Activated gamma-delta T cell treated with Interleukin-2 at 50 U/mL for 16 hours (primary cell): ENCODE data around the gene FBN3.

Experiments
- DNase-seq: peaks from one replicate; pipeline ENCODE4 v3.0.0-alpha.2; 2020

The FBN3 gene

DNA sequence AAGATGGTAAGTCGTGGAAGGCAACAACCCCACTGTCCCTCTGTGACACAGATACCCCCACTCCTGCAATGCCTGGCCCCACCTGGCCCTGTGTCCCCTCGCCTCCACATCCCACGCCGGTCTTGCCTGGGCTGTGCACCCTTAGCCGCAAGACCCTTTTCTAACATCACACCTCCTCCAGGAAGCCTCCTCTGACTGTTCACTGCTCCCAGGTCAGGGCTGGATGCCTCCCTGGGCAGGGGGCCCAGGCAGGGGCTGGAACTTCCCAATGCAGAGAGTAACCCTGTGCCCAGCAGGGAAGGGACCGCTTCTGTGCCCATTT lies 1.3 kb downstream of the FBN3 start:
- no peak for DNase-seq

DNA sequence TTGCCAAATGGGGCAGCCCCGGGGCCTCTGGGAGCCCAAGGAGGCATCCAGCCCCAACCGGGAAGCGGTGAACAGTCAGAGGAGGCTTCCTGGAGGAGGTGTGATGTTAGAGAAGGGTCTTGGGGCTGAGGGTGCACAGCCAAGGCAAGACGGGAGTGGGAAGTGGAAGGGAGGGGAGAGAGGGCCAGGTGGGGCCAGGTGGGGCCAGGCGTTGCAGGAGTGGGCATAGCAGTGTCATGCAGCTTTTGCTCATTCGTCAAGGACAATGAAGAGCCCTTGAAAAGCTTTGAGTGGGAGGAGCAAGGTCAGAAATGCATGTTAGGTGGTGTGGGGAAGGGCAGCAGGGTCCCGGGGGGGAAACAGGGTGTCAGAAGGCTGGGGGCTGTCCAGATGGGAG lies 1.8 kb downstream of the FBN3 start:
- no peak for DNase-seq

DNA sequence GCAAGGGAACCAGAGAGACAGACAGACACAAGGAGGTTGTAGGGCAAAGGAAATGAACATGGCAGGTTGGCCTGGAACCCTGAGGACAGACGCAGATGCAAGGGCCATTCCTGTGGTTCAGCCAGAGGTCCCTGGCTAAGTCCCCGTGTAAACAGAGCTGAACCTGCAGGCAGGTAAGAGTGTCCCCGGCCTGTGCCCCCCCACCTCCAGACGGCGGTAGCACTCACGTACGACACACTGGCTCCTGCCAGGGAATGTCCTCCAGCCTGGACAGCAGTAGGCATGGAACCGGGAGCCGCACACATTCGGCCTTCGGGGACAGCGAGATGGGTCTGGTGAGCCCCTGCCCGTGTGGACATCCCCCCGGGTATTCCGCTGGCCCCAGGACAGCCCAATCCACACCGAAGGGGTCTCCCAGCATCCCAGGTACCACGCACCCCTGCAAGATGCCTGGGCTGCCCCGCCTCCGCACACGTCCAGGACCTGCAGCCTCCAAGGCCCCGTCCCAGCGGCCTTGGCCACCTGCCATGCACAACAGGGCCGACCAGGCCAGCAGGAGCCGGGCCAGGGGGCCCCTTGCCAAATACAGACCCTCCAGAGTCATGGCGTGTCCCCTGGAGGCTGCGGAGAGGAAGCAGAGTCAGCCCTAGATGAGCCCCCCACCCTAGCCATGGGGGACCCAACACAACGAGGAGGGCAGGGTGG lies 2.4 kb downstream of the FBN3 start:
- no peak for DNase-seq

DNA sequence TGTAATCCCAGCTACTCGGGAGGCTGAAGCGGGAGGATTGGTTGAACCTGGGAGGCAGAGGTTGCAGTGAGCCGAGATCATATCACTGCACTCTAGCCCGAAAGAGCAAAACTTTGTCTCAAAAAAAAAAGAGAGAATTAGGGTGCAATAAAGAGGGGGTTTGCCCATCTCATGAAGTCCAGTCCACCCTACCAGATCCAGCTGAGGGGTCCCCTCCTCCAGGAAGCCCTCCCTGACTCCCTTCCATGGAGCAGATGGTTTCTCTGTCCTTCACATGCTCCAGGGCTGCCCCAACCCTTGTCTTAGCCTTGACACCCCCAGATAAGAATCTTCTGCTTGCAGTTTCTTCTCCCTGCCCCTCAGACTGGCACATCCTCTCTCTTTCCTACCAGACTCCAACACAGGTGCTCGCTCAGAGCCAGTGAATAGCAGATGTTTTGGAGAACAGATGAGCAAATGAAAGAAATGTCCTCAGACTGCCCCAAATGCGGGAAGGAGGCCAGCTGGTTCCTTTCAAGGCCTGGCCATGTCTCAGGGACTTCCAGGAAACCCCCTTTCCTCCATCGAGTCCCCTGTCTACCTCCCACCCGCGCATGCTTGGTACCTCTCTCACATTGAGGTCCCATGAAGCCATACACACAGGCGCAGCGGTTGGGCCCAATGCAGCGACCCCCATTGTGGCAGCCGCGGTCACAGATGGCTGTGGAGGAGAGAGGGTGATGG lies 5.0 kb downstream of the FBN3 start:
- DNase-seq: no peak

DNA sequence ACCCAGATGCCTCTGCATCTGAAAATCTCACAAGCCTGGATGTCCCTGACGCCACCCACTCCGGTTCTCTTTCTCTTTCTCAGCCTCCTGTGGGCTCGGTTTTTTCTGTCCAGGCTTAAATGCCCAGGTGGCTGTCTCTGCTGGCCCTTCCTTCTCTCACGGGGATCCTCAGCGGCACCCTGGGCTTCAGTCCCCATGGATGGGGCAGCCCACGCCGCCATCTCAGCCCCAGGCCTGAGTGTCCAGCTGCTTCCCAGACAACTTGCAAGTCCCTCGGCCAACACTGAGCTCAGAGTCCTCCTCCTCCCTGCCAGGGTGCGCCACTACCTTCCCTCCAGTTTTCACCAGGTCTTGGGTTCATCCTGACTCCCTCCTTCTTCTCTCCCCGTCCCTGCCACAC lies 6.4 kb downstream of the FBN3 start:
- DNase-seq: no peak

DNA sequence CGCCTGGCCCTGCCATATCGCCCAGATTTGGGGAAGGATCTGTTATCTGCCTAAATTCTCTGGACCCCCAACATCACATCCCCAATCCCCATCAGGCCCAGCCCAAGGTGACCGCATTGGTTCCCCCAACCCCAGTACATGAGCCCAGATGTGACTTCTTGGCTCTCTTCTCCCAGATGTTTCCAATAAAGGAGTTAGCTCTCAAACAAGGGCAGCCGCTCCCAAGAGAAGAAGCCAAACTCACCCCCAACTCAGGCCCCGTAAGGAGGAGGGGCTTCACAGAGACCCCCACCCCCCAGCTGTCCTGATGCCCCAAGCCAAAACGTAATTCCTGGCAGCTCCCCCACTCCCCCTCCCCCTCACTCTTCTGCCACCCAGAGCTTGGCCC lies 6.9 kb downstream of the FBN3 start:
- no peak for DNase-seq

DNA sequence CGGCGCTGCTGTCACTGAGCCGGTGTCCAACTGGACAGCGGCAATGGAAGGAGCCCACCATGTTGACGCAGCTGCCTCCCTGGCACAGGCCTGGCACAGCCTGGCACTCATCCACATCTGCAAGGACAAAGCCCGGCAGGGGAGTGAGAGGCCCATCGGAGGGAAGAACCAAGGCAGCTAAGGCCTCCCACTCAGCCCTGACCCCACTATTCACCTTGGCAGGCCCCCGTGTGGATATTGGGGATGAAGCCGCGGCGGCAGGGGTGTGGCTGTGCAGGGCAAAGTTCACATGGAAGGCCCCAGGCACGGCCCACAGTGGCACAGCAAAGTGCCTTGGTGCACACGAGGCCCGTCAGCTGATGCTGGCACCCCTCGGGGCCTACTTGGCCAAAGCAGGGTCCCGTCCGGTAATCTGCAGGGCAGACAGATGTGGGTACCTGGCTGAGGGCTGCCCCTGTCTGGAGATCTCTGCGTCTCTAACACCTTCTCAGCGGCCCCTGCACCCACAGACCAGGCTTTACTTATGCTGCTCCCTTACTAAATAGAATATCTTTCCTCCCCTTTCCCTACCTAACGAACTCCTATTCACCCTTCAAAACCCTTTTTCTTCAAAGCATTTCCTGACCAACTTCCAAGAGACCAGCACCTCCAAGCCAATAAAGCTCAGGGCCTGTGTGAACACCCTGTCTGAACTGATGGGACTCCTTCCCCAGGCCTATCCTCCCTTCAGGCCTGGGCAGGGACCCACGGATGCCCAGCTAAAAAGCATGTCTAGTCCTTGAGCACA lies 7.5 kb downstream of the FBN3 start:
- DNase-seq: no peak

DNA sequence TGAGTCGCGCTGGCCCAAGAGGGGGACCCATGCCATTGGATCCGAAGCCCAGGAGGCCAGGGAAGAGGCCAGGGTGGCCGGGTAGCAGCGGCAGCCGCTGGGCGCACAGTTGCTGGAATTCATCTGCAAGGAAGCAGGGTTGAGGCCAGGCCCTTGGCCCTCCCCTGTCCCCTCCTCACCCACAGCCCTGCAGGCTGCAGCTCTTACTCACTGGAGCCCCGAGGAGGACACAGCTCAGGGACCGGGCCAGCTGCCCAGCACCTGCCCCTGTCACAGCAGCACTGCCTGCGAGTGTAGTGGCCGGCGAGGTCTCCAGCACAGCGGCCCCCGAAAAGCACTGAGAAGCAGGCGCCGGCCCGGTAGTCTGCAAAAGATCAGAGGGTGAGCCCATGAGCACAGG lies 11.2 kb downstream of the FBN3 start:
- no peak for DNase-seq

DNA sequence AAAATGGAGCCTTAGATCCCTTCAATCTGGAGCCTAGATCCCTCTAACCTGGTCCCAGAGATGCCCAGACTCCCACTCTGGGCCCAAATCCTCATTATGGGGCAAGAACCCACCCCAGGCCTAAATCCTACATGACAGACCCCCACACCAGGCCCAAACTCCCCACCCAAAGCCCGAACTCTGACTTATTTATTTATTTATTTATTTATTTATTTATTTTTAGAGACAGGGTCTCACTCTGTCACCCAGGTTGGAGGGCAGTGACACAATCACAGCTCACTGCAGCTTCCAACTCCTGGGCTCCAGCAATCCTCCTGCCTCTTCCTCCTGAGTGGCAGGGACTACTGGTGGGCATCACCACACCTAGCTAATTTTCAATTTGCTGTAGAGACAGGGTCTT lies 12.0 kb downstream of the FBN3 start:
- DNase-seq: no peak

DNA sequence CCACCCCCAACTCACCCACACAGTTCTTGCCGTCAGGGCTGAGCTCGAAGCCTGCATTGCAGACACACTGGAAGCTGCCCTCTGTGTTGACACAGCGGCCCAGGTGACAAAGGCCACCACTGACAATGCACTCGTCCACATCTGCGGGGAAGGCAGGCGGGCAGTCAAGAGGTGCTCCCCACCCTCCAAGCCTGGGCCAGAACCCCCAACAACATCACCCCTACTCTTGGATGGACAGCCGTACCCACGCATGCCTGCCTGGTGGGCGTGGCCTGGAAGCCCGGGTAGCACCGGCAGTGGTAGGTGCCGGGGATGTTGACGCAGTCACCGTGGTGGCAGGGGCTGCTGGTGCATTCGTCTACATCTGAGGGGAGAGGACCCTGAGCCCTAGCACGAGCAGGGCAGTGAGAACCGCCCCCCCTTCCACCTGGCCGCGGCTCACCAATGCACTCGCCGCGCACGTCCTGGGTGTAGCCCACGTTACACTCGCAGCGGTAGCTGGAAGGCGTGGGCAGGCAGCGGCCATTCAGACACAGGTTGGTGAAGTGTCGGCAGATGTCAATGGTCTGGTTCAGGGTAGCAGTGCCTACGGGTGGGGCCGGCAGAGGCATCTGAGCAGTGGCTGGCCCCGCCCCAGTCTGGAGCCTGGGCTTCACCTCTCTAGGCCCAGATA lies 13.3 kb downstream of the FBN3 start:
- DNase-seq: no peak

DNA sequence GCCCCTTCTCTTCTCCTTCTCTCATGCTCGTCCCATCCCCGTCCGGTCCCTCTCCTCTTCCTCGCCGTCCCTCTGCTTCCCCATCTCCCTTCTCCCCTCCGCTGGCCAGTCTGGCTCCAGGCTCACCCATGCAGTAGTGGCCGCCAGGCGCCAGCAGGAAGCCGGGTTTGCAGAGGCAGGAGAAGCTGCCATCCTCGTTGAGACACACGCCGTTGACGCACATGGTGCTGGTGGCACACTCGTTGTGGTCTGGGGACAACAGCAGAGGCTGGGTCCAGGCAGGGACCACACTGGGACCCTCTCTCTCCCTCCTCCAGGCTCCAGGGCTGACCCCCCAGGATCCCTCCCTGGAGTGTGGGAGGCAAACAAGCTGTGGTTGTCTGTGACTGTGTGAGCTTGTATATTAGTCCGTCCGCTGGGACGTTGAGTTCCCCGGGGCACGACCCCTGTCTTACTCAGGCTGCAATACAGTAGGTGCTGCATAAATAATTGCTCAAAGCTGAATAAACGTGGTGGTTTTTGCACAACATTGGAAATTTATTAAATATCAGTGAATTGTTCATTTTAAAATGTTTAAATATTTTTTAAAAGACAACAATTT lies 16.4 kb downstream of the FBN3 start:
- DNase-seq: no peak

DNA sequence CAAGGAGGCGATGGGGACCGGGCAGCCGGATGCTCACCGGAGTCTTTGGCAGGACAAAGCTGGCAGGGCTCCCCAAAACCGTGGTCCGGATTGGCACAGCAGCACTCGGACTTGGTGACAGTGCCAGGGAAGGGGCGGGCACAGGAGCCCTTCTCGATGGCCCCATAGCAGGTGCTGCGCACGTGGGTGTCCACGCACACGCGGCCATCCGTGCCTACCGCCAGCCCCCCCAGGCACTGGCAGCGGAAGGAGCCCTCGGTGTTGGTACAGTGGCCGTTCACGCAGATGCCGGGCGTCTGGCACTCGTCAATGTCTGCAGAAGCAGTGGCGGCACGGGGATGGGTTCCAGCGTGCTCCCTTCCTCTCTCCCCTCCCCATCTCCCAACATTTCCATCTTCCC lies 17.9 kb downstream of the FBN3 start:
- DNase-seq: no peak

DNA sequence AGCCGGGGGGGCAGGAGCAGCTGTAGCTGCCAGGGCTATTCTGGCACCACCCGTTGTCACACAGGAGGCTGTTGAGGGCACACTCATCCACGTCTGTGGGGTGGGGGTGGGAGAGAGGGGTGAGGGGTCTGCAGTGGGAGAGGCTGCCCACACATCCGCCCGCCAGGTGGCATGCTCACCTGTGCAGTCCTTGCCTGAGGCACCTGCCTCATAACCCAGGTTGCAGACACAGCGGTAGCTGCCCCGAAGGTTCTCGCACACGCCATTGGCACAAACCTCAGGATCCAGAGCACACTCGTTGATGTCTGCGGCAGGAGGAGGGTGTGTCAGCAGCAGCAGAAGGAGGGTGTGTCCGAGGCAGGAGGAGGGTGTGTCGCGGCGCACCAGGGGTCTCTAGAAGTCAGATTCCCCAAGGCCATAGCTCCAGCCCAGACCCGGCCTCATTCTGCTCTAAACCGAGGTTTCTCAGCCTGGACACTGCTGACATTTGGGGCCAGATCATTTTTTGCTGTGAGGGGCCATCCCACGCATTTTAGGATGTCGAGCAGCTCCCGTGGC lies 20.3 kb downstream of the FBN3 start:
- no peak for DNase-seq

DNA sequence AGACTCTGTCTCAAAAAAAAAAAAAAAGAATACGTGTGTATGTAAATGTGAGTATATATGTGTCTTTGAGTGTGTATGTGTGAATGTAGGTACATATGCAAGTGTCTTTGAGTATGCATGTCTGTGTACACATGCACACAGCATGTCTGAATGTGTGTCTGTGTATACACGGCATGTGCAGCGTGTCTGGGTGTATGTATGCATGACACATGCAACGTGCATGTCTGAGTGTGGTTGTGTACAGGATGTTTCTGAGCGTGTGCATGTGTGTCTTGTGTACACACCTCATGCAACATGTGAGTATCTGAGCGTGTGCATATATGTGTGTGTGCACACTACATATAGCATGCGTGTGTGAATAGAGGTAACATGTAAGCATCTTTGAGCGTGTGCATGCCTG lies 20.8 kb downstream of the FBN3 start:
- no peak for DNase-seq

DNA sequence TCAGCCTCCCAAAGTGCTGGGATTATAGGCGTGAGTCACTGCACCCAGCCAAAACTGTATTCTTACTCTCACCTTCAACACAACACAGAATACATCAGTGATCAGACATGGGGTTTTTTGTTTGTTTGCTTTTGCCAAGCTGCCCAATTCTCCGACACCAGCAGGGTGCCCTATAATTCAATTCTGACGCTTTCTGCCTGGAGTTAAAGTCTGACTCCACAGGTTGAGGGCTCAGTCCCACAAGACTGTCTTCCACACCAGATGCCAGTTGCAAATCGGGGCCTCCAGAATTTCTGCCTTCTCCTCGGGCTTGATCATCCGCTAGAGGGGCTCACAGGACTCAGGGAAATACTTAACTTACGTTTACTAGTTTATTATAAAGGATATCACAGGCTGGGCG lies 22.1 kb downstream of the FBN3 start:
- DNase-seq: no peak

DNA sequence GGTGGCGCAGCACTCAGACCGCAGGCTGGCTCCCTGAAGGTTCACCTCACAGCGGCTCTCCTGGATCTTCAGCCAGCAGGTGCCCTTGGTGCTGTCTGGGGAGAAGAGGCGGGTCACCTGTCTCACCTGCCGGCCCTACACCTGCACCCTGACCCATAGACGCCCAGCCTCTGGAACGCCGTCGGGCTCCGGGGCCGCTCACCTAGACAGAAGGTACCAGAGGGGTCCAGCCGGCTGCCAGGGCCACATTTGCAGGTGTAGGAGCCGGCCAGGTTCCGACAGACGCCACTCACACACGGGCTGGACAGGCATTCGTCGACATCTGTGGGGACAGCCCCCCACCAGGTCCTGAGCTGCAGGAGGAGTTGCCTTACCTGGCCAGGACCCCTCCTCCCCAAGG lies 22.9 kb downstream of the FBN3 start:
- DNase-seq: no peak

DNA sequence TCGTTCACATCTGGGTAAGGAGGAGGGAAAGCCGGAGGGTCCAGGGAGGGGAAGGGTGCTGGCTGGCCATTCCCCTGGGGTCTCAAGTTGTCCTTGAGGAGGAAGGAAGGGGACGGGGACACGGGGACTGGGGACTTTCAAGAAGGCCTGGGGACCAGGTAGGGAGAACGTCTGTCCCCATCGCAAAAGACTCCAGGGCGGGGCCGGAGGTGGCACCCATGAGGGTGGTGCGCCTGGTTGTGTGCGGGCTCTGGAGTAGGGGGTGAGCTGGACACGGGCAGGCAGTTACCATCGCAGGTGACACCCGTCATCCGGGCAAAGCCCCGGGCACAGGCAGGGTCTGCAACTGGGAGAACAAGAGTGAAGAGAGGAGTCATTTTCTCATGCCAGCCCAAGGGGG lies 23.4 kb downstream of the FBN3 start:
- DNase-seq: no peak

DNA sequence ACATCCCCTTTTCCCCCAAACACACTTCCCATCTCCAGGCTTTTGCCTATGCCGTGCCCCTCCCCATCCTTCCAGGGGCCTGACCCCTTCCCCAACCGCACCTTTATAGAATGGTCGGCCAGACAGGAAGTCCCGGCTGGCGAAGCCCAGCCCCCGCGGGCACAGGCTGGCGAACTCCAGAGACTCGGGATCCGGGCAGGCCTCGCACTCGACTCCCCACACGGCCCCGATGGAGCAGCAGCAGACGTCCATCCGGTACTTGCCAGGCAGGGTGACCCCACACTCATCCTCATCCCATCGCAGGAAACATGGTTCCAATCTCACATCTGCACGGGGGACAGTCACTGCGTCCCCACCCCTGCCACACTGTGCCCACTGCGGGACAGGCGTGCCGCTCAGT lies 25.7 kb downstream of the FBN3 start:
- DNase-seq: no peak

DNA sequence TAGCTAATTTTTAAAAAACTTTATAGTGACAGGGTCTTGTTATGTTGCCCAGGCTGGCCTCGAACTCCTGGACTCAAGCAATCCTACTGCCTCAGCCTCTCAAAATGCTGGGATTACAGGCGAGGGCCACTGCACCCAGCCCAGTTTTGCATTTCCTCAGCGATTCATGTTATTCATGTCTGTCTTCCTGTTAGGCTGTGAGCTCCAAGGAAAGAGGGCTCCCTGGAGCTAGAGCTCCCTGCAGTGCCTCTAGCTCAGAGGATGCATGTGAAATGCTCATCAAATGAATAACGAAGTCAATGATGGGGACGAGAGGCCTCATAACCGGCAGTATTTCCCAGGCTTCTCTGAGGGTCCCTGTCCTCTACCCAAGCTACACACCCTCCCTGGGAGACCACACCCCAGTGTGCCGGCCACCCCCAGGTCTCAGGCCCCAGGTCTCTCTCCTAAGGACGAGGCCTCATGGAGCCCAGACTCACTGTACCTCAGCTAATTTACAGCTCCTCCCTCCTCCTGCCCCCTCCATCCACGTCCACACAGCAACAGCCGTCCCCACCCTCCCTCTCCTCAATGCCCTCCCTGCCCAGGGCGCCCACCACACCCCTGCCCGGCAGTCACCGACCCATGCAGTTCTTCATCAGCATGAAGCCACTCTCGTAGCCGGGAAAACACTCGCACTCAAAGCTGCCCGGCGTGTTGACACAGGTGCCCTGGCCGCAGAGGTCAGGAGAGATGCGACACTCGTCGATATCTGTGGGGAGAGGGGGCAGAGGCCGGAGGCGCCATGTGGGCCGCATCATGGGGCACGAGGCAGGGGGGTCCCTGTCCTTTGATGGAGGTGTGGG lies 28.5 kb downstream of the FBN3 start:
- DNase-seq: no peak

DNA sequence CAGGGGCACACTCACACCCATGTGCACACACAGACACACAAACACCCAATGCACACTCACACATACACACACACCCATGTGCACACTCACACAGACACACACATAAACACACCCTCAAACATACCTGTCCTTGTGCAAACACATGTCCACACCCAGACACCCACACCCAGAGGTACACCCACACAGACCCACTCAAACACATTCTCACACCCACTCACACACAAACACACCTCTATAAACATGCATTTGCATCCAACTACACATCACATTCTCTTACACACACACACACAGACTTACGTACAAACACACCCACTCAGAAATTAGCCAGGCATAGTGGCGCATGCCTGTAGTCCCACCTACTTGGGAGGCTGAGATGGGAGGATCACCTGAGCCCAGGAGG lies 31.4 kb downstream of the FBN3 start:
- DNase-seq: no peak

DNA sequence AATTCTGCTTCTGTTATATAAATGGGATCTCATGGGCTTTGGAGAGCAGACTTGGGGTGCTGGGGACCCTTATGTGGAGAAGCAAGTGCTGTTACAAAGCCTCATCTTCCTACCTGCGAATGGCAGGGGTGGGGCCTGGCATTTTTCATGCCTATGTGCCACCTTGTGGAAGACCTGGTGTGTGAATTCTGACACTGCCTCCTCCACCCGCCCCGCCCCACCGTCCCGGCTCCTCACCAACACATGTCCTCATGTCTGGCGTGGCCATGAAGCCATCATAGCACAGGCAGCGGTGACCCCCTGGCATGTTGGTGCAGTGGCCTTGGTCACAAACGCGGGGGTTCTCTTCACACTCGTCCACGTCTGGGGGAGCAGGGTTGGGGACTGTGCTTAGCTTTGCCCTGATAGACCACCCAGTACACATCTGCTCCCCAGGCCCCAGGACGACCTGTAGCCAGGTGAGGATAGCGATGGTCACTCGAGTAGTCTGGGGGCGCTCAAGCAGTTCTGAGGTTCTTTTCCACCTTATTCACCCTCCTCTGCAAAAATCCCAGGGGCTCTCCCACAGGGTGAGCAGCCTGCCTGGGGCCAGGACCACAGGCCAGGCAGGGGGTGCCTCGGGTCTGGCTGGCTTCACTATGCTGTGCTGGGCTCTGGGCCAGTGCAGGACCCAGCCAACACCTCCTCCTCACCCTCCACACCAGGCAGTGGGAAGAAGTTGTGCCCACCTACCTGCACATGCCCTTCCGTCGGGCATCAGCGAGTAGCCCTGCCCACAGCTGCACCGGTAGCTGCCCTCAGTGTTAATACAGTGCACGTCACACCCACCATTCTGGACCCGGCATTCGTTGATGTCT lies 32.7 kb downstream of the FBN3 start:
- DNase-seq: no peak
